Measurements from ENCODE around the gene CLEC4G.
A peak's percentile ranks its signal among the peaks of the same experiment; 100 is the strongest.

Gene CLEC4G

DNA sequence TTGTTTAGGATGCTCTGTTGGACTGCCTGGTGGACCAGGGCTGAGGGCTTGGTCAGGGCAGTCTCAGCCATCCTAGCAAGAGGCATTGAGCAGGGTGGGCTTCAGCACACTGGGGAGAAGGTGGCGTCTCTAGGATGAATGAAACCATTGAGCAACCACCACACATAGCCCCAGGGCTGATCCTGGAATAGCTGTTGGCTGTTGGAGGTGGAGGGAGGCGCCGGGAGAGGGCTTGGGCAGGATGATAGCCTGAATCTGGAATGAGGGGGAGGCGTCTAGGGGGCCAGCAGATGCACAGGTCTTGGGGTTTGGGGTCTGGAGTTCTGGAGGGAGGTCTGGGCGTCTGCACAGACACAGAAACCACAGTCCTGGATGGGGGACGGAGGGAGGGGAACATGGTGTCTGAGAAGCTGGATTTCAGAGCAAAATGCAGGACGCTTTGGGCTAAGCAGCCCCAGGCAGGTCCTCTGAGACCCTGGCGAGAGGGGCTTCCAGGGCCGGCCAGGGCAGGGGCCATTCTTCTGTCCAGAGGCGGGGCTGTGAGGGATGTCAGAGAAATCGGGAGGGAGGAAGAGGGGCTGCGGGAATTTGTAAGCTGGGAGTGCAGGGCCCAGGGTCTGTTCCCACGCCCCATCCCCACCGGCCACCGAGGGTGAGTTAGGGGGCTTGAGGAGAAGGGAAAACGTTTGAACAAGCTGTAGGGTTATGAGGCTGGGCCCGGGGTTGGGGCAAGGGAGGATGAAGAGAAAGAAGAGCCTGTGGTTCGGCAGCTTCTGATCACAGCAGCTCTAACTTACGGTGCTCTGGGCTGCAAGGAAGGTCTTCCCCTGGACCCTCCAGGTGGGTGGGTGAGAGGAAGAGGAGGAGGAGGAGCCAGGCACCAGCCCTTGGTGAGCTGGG lies 46.1 kb downstream of the CLEC4G start:
- DNase-seq (ENCODE audit: low read depth): no peak
- TF ChIP-seq, protein P1, sequence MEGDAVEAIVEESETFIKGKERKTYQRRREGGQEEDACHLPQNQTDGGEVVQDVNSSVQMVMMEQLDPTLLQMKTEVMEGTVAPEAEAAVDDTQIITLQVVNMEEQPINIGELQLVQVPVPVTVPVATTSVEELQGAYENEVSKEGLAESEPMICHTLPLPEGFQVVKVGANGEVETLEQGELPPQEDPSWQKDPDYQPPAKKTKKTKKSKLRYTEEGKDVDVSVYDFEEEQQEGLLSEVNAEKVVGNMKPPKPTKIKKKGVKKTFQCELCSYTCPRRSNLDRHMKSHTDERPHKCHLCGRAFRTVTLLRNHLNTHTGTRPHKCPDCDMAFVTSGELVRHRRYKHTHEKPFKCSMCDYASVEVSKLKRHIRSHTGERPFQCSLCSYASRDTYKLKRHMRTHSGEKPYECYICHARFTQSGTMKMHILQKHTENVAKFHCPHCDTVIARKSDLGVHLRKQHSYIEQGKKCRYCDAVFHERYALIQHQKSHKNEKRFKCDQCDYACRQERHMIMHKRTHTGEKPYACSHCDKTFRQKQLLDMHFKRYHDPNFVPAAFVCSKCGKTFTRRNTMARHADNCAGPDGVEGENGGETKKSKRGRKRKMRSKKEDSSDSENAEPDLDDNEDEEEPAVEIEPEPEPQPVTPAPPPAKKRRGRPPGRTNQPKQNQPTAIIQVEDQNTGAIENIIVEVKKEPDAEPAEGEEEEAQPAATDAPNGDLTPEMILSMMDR (conservative IDR thresholded peaks at IDR 0.05; ENCODE audit: low read depth, low read length): no peak
- H3K4me3 ChIP-seq (ENCODE audit: low read length): no peak overlapping the region

DNA sequence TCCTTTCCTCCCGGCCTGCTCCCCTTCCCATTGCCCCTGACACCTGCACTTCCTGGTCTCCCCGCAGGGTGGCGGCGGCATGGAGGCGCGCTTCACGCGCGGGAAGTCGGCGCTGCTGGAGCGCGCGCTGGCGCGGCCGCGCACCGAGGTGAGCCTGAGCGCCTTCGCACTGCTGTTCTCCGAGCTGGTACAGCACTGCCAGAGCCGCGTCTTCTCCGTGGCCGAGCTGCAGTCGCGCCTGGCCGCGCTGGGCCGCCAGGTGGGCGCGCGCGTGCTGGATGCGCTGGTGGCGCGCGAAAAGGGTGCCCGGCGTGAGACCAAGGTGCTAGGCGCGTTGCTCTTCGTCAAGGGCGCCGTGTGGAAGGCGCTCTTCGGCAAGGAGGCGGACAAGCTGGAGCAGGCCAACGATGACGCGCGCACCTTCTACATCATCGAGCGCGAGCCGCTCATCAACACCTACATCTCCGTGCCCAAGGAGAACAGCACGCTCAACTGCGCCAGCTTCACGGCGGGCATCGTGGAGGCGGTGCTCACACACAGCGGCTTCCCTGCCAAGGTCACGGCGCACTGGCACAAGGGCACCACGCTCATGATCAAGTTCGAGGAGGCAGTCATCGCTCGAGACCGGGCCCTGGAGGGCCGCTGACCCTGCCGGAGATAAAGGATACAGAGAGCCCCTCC lies 49.6 kb downstream of the CLEC4G start:
- TF ChIP-seq, protein P1 (conservative IDR thresholded peaks at IDR 0.05; ENCODE audit: low read depth, low read length): no peak
- H3K4me3 ChIP-seq (ENCODE audit: low read length): peak overlapping the region; percentile 87
- no peak for DNase-seq (ENCODE audit: low read depth)

DNA sequence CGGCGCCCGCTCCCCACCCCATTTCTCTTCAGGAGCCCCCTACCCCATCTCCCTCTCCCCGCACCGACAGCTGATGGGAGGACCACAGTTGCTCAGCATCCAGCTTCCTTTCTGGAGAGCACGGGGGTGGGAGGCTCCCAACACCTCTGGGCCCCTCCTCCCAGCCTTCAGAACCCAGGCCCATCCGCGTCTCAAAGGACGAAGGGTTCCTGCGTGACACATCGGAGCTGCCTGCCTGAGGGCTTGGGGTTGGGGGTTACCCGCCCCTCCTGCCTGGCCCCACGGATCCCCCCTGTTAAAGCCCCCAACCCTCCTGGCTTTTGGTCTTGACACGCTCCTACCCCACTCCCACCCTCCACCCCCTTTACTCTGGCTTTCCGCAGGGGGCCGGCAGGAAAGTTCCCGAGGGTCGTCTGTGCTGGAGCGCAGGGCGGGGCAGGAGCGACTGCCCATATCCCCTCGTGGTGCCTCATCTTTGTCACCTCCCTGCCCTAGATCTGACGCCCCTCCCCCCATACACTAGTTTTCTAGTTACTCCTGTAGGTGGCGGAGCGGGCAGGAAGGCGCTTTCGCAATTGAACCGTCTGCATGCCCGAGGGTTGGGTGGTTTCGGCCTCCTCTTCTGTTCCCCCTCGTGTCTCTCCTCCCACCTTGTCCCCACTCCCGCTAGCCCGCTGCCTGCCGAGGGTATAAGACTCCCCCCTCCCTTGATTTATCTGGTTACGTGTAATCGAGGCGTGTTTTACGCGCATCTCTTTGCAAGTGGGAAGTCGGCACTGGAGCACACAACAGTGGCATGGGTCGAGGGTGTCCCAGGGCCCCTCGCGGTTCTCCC lies 50.4 kb downstream of the CLEC4G start:
- DNase-seq (ENCODE audit: low read depth): peak; percentile 22

DNA sequence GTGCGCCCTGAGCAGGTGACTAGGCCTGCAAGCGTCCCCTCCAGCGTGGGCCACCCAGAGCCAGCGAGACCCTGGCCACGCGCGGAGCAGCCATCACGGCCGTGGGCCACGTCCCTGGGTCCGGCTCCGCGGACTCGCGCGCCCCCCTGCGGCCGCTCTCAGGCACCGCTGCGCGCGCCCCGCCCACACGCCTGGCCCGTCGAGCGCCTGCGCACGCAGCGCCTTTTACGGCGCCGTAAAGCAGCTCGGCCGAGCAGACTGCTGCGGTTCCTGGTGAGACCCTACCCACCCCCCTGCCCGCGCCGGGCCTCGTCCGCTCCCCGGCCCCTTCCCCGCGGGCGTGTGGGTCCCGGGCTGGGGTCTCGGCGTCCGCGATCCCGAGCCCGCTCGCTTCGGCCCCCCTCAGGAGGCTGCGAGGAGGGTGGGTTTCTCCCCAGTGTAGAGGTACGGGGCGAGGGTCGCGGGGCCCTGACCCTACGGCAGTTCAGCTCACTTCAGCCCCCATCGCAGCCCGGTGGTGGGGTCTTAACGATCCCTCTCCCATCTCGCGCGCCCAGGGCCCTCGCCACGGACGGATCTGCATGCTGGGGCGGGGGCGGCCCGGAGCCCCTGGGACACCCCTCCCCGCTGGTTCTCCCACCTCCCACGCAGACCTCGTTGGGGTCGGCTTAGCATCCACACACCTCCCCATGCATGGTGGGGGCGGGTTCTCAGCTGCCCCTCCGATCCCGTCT lies 51.1 kb downstream of the CLEC4G start, which contains the start of gene TRAPPC5:
Gene TRAPPC5 (plus strand): TSS at position 228 of the 734 bp plus-strand sequence. CDS start 1,421 bp downstream, outside the sequence.
- TF ChIP-seq, protein P1 (conservative IDR thresholded peaks at IDR 0.05; ENCODE audit: low read depth, low read length): peak; percentile 60

More for the DNA sequence above, 50.4 kb downstream of the CLEC4G start:
- H3K4me3 ChIP-seq (ENCODE audit: low read length): peak overlapping the region; percentile 87
- TF ChIP-seq, protein P1 (conservative IDR thresholded peaks at IDR 0.05; ENCODE audit: low read depth, low read length): peak; percentile 69

DNA sequence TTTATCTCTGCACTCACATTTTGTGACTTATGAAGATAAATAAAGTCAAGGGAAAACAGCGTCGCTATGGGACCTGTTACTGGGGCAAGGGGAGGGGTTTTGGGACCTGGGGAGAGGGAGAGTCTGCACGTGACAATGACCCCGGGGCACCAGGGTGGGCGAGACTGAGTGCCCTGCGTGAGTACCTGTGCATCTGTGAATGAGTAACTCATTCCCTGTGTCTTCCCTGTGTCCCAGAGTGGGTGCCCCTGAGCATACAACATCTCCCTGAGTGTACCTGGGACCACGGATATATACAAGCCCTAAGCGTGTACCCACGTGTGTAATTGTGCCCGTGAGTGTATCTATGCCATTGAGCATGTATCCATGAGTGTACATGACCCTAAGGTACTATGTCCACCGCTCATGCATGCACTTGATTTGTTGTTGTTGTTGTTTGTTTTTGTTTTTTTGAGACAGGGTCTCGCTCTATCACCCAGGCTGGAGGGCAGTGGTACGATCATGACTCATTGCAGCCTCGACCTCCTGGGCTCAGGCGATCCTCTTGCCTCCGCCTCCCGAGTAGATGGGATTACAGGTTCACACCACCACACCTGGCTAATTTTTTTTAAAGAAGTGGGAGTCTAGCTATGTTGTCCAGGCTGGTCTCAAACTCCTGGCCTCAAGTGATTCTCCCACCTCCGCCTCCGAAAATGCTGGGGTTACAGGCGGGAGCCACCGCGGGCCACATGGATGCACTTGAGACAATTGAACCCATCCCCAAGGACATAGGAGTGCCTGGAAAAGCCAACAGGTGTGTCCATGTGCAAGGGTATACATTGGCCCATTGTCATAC lies 51.9 kb downstream of the CLEC4G start:
- H3K4me3 ChIP-seq (ENCODE audit: low read length): peak overlapping the region; percentile 87
- DNase-seq (ENCODE audit: low read depth): no peak
- TF ChIP-seq, protein P1 (conservative IDR thresholded peaks at IDR 0.05; ENCODE audit: low read depth, low read length): no peak

More for the DNA sequence above, 51.1 kb downstream of the CLEC4G start, which contains the start of gene TRAPPC5:
- H3K4me3 ChIP-seq (ENCODE audit: low read length): peak within 1 kb of the TSS; percentile 87
- DNase-seq (ENCODE audit: low read depth): peak; percentile 29
